WI38 (cell line): Measurements from ENCODE around the gene LRMDA.

Source experiments
- H3K4me3 ChIP-seq: 2 replicates; pipeline ENCODE4 v1.5.1; 2011; ENCODE audit warnings: low read depth, mild to moderate bottlenecking, control low read depth, low read length
- CTCF ChIP-seq: IDR thresholded peaks from 2 replicates; pipeline ENCODE4 v1.5.1; 2012; ENCODE audit warnings: low read depth, mild to moderate bottlenecking, control low read depth, low read length

Gene LRMDA

GRCh38 chr10:75887992-75888680 is 456.7 kb downstream of the LRMDA start:
- no peak for TF ChIP-seq CTCF
- H3K4me3 ChIP-seq = no peak overlapping the region

GRCh38 chr10:75889051-75889450 is 457.6 kb downstream of the LRMDA start:
- no peak for TF ChIP-seq CTCF
- no peak overlapping the region for H3K4me3 ChIP-seq

GRCh38 chr10:75894761-75895160 is 463.3 kb downstream of the LRMDA start:
- no peak for TF ChIP-seq CTCF
- H3K4me3 ChIP-seq = no peak overlapping the region

- no peak for TF ChIP-seq CTCF
- no peak overlapping the region for H3K4me3 ChIP-seq
Measured at GRCh38 chr10:75895259-75895658, 463.8 kb downstream of the LRMDA start.

- no peak for TF ChIP-seq CTCF
- H3K4me3 ChIP-seq = no peak overlapping the region
Measured at GRCh38 chr10:75899816-75900390, 468.5 kb downstream of the LRMDA start.

- TF ChIP-seq CTCF = no peak
Measured at GRCh38 chr10:75902816-75903215, 471.4 kb downstream of the LRMDA start.

GRCh38 chr10:75904499-75905283 is 473.3 kb downstream of the LRMDA start:
- TF ChIP-seq CTCF = no peak
- H3K4me3 ChIP-seq = no peak overlapping the region

More at GRCh38 chr10:75902816-75903215, 471.4 kb downstream of the LRMDA start:
- H3K4me3 ChIP-seq = no peak overlapping the region
